DMS153 treated with DMSO at 0.1 percent for 48 hours (cell line): ENCODE measurements around the gene WDR13.
"Not testable (repeated sequence)": the region's sequence is repeated elsewhere in the genome, so short reads cannot be mapped to it uniquely, and the experiment has no call there.

Experiments used
- DNase-seq: peaks from one replicate; lab custom pipeline; 2025; ENCODE audit not compliant: unreplicated experiment; lab: John Stamatoyannopoulos, UW

Gene WDR13

GRCh38 chrX:48652055-48652579 is 54.8 kb downstream of the WDR13 start:
- DNase-seq: not testable (repeated sequence)

- not testable (repeated sequence) for DNase-seq
These were observed 57.5 kb downstream of the WDR13 start for GRCh38 chrX:48654746-48655145.
